Measurements from ENCODE around the gene SFXN5.

- no peak for TF ChIP-seq CTCF (IDR thresholded peaks at IDR 0.05)
- no peak for TF ChIP-seq POLR2AphosphoS5 (IDR thresholded peaks at IDR 0.05; ENCODE audit: insufficient read depth in 1 of 2, low read depth in 1 of 2)
- TF ChIP-seq POLR2A (IDR thresholded peaks at IDR 0.05), result no peak
Measured at GRCh38 chr2:72937356-72937669, 134.2 kb downstream of the SFXN5 start.

Data from vagina (tissue), 2 donors.